ENCODE measurements around the gene CMBL. TPM values are rescaled to one million over a fixed set of nuclear protein-coding genes. Genes with fewer than 3 reads are reported as not detected.
A peak's percentile ranks its signal among the peaks of the same experiment; 100 is the strongest.
"Not testable (repeated sequence)": the region's sequence is repeated elsewhere in the genome, so short reads cannot be mapped to it uniquely, and the experiment has no call there.

CMBL gene
- total RNA-seq, 1 experiment from 2014 or later = 23.2 TPM

DNA sequence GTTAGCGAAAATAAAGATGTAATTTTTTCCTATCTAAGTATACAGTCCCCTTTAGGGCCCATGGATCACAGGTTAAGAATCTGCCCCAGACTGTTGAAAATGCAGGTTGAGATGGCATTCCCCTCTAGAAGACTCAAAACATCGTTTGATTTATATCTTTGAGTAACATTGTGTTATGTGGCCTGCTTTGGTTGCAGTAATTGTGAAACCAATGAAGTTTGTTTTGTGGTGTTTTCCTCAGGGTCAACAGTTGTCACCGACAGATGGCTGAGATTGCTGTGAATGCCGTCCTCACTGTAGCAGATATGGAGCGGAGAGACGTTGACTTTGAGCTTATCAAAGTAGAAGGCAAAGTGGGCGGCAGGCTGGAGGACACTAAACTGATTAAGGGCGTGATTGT is 49.8 kb downstream of the CMBL start:
- DNase-seq (ENCODE audit: low spot score) = no peak

DNA sequence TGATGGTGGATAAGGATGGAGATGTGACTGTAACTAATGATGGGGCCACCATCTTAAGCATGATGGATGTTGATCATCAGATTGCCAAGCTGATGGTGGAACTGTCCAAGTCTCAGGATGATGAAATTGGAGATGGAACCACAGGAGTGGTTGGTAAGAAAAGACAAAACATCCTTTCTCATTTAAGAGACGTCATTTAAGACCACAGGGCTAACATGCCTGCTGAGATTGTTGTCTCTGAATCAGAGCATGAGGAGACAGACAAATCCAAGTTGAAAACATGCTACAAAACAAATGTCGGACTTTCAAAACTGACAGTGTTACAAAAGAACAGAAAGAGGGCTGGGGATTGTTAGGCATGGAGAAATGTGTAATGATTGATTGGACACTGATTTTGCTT is 53.0 kb downstream of the CMBL start:
- DNase-seq (ENCODE audit: low spot score) = no peak

DNA sequence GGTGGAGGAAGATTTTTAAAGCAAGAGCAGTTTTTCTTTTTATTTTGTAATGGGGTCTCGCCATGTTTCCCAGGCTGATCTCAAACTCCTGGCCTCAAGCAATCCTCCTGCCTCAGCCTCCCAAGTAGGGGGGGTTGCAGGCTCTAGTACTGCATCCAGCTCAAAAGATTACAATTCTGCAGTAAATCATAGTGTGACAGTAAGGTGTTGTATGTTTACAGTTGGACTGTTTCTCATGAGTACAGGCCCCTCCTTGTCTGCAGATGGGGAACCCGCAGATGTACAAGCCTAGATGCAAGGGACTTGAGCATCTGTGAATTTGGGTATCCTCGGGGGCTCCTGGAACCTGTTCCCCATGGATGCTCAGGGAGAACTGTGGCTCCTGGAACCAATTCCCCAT is 54.3 kb downstream of the CMBL start:
- no peak for DNase-seq (ENCODE audit: low spot score)

DNA sequence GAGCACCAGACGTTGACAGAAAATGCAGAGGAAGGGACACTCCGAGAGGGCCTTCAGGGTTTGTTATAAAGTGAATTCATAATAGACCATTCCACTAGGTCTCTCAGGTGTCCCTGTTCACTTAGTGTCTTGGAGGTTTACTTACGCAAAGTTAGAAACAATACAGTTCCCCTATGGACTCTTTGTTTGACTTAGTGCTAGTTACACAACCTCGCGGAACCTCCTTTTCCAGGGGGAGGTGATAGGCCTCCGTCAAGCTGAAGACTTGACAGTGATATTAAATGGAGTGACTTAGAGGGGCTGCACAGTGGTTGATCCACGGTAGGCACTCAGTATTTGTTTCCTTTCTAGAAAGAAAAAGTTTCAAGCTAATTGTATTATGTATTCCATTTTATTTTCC is 56.3 kb downstream of the CMBL start:
- no peak for DNase-seq (ENCODE audit: low spot score)

DNA sequence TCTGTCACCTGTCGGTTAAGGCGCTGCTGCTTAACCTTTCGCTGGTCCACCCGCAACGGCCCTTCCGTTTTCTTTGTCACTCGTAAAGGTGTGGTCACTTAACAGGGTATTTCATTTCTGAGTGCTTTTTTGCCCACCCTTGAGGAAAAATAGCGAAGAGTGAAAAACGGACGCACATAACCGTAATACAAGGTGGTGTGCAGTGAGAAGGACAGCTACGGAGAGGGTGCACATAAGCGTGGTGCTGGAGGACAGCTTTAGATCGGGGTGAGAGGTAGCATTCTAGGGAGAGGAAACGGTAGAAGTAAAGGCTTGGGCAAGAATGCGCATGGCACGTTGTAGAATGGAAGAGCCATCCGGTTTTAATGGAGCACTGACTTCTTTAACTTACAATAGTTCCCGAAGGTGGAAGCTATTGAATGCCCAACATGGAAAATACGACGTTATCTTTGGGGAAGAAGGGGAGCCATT is 56.9 kb downstream of the CMBL start:
- DNase-seq (ENCODE audit: low spot score) = no peak

DNA sequence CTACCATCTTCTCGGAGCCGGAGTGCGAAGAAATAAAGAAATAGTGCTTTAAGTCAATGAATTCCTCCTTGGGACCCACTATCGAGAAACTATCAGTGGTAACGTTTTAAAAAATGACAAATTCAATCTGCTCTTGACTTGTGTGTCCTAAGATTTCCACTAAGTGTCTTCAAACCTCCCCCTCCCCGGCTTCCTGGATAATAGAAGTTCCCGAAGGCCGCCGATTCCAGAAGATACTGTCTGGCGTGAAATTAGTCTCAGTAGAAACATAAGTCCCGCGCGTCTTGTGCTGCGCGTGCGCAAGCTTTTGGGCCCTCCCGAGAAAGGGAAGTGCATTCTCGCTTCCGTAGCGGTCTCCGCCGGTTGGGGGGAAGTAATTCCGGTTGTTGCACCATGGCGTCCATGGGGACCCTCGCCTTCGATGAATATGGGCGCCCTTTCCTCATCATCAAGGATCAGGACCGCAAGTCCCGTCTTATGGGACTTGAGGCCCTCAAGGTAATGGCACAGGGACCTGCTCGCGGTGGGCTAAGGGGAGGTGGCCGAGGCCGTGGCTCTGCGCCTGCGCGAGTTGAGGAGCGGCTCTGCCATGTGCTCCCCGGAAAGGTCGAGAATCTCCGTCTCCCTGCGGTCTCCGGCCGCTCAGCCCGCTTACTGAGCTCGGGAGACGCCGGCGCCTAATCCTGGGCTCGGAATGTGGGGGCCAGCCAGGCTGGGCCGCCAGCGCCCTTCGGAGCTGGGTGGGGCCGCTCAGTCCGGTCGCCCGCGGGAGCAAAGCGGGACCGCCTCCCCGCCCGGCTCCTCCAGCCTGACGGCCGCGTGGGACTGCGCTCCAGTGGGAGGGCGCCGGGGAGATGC is 57.5 kb downstream of the CMBL start, which contains the start of gene CCT5:
Gene CCT5, plus strand, starts transcription at position 333 of the 858 bp plus-strand sequence. Its CDS starts 61 bp downstream, at position 394.
- peak; percentile 99 for DNase-seq (ENCODE audit: low spot score)

DNA sequence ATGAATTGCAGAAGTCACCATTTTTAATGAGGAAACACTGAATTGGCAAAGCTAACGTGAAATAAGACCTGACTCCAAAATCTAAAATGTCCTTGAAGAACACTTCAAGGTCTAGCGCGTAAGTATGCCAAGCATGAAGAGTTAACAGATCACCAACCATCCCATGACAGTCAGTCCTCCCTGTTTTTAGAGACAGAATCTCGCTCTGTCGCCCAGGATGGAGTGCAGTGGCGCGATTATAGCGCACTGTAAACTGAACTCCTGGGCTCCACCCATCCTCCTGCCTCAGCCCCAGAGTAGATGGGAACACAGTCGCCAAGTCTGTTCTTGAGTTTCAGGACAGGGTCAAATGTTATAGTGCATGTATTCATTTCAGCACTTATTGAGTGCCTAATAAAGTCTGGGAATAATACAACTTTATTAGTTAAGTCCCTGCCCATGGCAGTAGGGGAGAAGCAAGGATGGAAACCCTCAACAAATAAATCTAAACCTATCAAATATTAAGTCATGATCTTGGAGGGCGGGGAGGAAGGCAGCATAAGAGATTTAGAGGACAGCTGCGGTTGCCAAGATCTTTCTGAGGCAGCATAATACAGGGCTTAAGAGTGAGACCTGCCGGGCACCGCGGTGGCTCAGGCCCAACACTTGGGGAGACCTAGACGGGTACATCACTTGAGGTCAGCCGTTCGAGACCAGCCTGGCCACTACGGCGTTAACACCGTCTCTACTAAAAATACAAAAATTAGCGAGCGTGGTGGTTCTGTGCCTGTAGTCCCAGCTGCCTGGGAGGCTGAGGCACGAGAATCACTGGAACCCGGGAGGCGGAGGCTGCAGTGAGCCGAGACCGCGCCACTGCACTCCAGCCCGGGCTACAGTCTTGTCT is 59.1 kb downstream of the CMBL start:
- no peak for DNase-seq (ENCODE audit: low spot score)

DNA sequence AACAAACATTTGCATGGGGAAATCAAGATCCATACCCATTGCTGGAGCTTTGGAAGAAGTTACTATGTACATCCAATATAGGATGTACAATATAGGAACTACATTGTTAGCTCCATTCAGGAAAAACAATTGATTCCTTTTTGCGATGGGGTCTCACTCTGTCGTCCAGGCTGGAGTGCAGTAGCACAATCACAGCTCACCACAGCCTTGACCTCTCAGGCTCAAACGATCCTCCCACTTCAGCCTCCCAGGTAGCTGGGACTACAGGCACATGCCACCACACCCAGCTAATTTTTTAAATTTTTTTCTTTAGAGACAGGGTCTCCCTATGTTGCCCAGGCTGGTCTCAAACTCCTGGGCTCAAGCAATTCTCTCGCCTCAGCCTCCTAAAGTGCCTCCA is 60.5 kb downstream of the CMBL start:
- not testable (repeated sequence) for DNase-seq (ENCODE audit: low spot score)

DNA sequence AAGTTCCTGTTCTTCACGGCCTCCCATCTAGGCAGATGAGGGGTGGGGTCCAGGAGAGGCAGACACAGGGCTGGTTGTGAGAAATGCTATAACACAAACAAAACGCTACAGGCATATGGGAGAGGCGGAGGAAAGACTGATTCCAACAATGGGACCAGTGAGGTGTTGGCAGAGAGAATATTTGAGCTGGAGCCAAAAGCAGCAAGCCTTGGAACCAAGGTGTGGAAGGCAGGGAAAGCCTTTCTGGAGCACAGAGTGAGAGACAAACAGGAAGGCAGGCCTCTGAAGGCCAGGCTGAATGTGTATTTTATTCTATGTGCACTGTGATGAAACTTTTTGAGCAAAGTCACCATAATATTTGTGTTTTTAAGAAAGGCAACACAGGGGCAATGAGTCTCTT is 60.9 kb downstream of the CMBL start:
- DNase-seq (ENCODE audit: low spot score) = no peak

DNA sequence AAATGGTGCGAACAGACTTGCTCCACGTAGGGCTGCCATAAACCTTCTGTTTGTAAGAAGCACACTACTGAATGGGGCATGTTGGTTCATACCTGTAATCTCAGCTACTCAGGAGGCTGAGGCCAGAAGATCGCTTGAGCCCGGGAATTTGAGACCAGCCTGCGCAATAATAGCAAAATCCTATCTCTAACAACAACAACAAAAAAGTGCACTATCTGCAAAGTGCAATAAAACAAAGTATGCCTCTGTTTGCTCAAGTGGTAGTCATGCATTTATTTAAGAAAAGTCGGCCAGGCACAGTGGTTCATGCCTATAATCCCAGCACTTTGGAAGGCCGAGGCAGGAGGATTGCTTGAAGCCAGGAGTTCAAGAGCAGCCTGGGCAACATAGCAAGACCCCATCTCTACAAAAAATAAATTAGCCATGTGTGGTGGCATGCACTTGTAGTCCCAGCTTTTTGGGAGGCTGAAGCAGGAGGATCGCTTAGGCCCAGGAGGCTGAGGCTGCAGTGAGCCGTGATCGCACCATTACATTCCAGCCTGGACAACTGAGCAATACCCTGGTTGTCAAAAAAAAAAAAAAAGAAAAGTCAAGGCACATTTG is 63.3 kb downstream of the CMBL start:
- no peak for DNase-seq (ENCODE audit: low spot score)

DNA sequence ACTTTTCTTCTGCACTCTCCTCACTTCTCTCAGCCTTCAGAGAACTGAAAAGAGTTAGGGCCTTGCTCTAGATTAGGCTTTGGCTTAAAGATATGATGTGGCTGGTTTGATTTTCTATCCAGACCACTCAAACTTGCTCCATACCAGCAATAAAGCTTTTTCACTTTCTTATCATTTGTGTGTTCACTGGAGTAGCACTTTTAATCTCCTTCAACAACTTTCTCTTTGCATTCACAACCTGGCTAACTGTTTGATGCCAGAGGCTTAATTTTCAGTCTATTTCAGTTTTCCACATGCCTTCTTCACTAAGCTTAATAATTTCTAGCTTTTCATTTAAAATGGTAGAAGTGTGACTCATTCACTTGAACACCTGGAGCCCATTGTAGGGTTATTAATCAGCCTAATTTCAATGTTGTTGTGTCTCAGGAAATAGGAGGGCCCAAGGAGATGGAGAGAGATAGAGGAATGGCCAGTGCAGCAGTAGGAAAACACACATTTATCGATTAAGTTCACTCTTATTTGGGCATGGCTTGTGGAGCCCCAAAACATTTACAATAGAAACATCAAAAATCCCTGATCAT is 64.0 kb downstream of the CMBL start:
- DNase-seq (ENCODE audit: low spot score) = no peak

DNA sequence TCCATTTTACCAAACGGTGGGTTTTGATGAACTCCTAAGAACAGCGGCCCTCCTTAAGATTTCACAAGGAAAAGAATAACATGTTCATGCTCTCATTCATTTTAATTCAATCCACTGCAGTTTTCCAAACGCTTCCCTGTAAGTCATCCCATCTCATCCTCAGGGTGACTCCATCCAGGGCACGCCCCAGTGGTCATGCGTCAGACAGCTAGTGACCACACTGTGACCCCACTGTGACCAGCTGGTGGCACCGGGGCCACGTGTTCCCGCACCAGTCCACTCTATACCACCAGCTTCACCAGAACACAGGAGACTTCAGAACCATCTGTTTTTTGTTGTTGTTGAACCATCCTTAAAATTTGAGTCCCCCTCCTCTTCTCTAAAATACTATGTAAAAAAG is 72.4 kb downstream of the CMBL start:
- DNase-seq (ENCODE audit: low spot score) = peak; percentile 63

DNA sequence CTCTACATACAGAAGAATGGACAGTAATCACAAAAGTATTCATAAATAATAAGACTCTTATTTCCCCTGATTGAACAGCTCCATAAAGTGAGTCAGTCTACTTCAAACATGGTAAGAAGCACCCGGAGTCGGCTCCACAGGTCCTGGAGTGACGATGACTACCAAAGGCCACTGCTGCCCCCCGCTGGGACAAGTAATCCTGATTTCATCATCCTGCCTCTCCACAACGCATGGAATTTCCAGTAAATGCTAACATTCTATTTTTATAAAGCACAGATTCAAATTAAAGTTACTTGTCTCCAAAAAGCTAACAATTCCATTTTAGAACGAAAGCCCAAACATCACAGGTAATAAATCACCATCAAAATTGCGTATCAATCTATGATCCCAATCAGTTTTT is 74.2 kb downstream of the CMBL start:
- DNase-seq (ENCODE audit: low spot score) = peak; percentile 79

DNA sequence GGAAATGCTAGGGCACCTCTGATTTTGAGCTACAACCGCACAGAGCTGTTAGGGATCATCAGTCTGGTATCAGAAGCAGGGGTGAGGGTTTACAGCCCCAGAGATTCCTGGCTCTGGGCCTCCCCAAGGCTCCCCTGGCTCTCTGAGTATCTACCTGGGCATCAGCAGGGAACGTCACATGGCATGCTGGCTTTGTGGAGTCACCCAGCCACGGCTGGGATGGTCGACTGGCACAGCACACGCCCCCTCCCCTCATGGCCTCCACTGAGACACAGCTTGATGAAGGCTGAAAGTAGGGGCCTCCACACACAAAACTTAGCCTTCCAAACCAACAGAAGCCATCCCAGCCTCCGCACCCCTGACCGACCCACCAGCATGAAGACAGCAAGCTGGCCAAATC is 74.7 kb downstream of the CMBL start:
- DNase-seq (ENCODE audit: low spot score) = no peak

DNA sequence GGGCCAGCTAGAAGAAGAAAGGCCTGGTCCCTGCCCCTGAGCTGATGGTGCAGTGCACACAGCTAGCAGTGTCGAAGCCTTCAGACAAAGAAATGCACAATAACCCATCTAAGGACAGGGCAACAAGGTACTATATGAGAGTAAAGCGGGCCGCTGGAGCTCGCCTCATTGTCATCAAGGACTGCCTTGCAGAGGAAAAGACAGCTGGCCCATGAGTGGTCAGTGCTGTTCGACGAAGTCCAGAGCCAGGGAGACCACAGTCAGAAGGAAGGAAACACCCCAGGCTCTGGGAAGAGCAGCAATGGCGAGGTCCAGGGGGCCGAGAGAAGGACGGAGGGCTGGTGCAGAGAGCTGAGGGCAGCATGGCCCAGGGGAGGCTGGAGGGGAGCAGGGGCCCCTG is 75.3 kb downstream of the CMBL start:
- no peak for DNase-seq (ENCODE audit: low spot score)

DNA sequence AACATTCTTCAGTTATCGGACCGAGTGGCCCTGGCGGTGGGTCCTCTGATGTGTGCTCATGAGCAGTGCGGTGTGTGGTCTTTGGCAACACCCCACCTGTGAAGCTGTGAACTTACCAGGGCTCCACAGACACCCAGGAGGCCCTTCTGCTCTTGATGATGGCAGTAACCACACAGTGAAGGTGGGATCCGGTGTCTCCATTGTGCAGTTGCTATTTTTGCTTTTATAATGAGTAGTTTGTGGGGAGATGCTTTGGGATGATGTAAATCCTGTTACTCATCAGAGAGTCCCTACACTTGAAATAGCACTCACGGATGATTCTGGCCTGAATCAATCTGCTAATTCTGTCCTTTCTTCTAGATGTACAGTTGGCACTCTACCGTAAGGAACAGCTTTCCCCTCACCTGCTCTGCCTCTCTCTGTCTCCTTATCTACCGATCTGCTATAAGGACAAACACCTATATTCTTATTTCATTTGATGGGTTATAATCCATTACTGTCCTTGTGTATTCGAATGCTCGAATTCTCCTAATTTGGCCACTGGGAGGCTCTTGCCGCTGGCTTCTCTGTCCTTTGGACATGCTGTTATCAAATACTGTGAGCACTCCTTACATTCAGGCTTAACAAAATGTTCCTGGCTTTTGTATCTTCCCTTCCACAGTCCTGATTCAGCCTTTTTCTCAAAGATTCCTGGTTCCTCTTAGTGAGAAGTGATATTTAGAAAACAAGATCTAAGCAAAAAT is 78.2 kb downstream of the CMBL start:
- DNase-seq (ENCODE audit: low spot score) = no peak

DNA sequence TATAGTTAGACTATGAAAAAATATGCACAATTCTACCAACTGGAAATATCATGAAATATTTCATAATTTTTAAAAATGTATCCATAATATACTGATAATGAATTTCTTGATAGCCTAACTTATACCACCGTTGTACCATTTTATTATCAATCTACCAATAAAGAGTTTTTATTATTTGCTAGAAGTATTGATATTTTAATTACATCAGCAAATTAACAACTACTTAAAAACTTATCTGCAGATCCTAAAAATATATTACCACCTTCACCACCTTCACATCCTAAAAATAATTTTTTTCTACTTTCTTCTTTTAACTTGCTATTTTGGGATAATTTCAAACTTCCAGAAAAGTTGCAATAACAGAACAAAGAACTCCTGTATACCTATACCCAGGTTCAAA is 79.4 kb downstream of the CMBL start:
- no peak for DNase-seq (ENCODE audit: low spot score)

All from H4 (cell line).